KOPT-K1 (cell line): ENCODE data around the gene CARS1.

Experiments
- H3K27ac ChIP-seq: fragments of 200-600 bp; sonication (generic); 2 replicates; pipeline ENCODE4 v1.5.1; 2016; ENCODE audit warnings: antibody characterized with exemption, mild to moderate bottlenecking, low read depth, low read length; ENCODE audit not compliant: poor library complexity, severe bottlenecking
- H3K36me3 ChIP-seq: fragments of 200-600 bp; sonication (generic); 2 replicates; pipeline ENCODE4 v1.5.1; 2017; ENCODE audit warnings: antibody characterized with exemption, mild to moderate bottlenecking, low read length, moderate library complexity; ENCODE audit not compliant: insufficient read depth
- H3K9me3 ChIP-seq: fragments of 200-600 bp; sonication (generic); 2 replicates; pipeline ENCODE4 v1.5.1; 2017; ENCODE audit warnings: antibody characterized with exemption, low read length, mild to moderate bottlenecking; ENCODE audit not compliant: insufficient read depth, poor library complexity, severe bottlenecking

The CARS1 gene

GRCh38 chr11:3092603-3093141 lies 35.4 kb upstream of the CARS1 start:
- Histone ChIP-seq H3K9me3 (no peaks in the 10 kb centered on the region), H3K27ac (no peak overlapping the region), H3K36me3 (peaks cover 98% of the 10 kb centered on the region)

- no peak overlapping the region for H3K27ac ChIP-seq
- H3K9me3 ChIP-seq: no peaks in the 10 kb centered on the region
- H3K36me3 ChIP-seq: peaks cover 93% of the 10 kb centered on the region
Measured at GRCh38 chr11:3091846-3092602, 34.8 kb upstream of the CARS1 start.

- H3K9me3 ChIP-seq: no peaks in the 10 kb centered on the region
- no peak overlapping the region for H3K27ac ChIP-seq
- H3K36me3 ChIP-seq: peaks cover 87% of the 10 kb centered on the region
Measured at GRCh38 chr11:3091081-3091845, 34.0 kb upstream of the CARS1 start.

- no peak overlapping the region for H3K27ac ChIP-seq
- H3K9me3 ChIP-seq: no peaks in the 10 kb centered on the region
- H3K36me3 ChIP-seq: peaks cover 77% of the 10 kb centered on the region
Measured at GRCh38 chr11:3090096-3090901, 33.1 kb upstream of the CARS1 start.

- peaks cover 69% of the 10 kb centered on the region for H3K36me3 ChIP-seq
- no peak overlapping the region for H3K27ac ChIP-seq
- H3K9me3 ChIP-seq: no peaks in the 10 kb centered on the region
Measured at GRCh38 chr11:3089236-3090061, 32.2 kb upstream of the CARS1 start.

- Histone ChIP-seq H3K9me3 (no peaks in the 10 kb centered on the region), H3K27ac (no peak overlapping the region), H3K36me3 (peaks cover 62% of the 10 kb centered on the region)
Measured at GRCh38 chr11:3088806-3089205, 31.6 kb upstream of the CARS1 start.

- H3K36me3 ChIP-seq: peaks cover 55% of the 10 kb centered on the region
Measured at GRCh38 chr11:3087821-3088800, 30.9 kb upstream of the CARS1 start.

GRCh38 chr11:3087373-3087772 lies 30.1 kb upstream of the CARS1 start:
- Histone ChIP-seq H3K27ac (no peak overlapping the region), H3K9me3 (no peaks in the 10 kb centered on the region), H3K36me3 (peaks cover 48% of the 10 kb centered on the region)

More at GRCh38 chr11:3087821-3088800, 30.9 kb upstream of the CARS1 start:
- Histone ChIP-seq H3K9me3 (no peaks in the 10 kb centered on the region), H3K27ac (no peak overlapping the region)

- Histone ChIP-seq H3K9me3 (no peaks in the 10 kb centered on the region), H3K36me3 (peaks cover 41% of the 10 kb centered on the region), H3K27ac (no peak overlapping the region)
Measured at GRCh38 chr11:3086671-3087150, 29.5 kb upstream of the CARS1 start.

- Histone ChIP-seq H3K27ac (no peak overlapping the region), H3K36me3 (peaks cover 35% of the 10 kb centered on the region), H3K9me3 (no peaks in the 10 kb centered on the region)
Measured at GRCh38 chr11:3086114-3086513, 28.9 kb upstream of the CARS1 start.

- Histone ChIP-seq H3K27ac (no peak overlapping the region), H3K36me3 (peaks cover 25% of the 10 kb centered on the region)
Measured at GRCh38 chr11:3085052-3085451, 27.8 kb upstream of the CARS1 start.

GRCh38 chr11:3083321-3083720 lies 26.1 kb upstream of the CARS1 start:
- H3K27ac ChIP-seq: no peak overlapping the region
- H3K36me3 ChIP-seq: 0 out of 2 replicates have a peak, but pooled peaks cover 9% of the 10 kb centered on the region
- no peaks in the 10 kb centered on the region for H3K9me3 ChIP-seq

More at GRCh38 chr11:3085052-3085451, 27.8 kb upstream of the CARS1 start:
- H3K9me3 ChIP-seq: no peaks in the 10 kb centered on the region

- Histone ChIP-seq H3K9me3 (no peaks in the 10 kb centered on the region), H3K36me3 (no peaks in the 10 kb centered on the region), H3K27ac (no peak overlapping the region)
Measured at GRCh38 chr11:3081386-3081751, 24.1 kb upstream of the CARS1 start.
